HUES6 (cell line): ENCODE measurements around the gene CNR2.

ENCODE experiments used
- H3K27ac ChIP-seq: 2 replicates; pipeline ENCODE4 v1.7.0; 2013; ENCODE audit warnings: low read depth, mild to moderate bottlenecking, low read length, inconsistent platforms
- H3K27me3 ChIP-seq: 2 replicates; pipeline ENCODE4 v1.6.1; 2013; ENCODE audit warnings: low read length; ENCODE audit not compliant: control insufficient read depth, insufficient read depth
- H3K36me3 ChIP-seq: 2 replicates; pipeline ENCODE4 v1.6.1; 2013; ENCODE audit warnings: low read length; ENCODE audit not compliant: control insufficient read depth, insufficient read depth
- H3K4me1 ChIP-seq: 2 replicates; pipeline ENCODE4 v1.6.1; 2013; ENCODE audit warnings: low read length; ENCODE audit not compliant: control insufficient read depth, insufficient read depth
- H3K4me3 ChIP-seq: 2 replicates; pipeline ENCODE4 v1.5.1; 2013; ENCODE audit warnings: low read depth, low read length
- H3K9ac ChIP-seq: one replicate; pipeline ENCODE4 v1.6.1; 2013; ENCODE audit warnings: mild to moderate bottlenecking, low read length
- H3K9me3 ChIP-seq: 2 replicates; pipeline ENCODE4 v1.6.1; 2013; ENCODE audit warnings: low read depth, low read length; ENCODE audit not compliant: control insufficient read depth, insufficient read depth

CNR2 gene

DNA sequence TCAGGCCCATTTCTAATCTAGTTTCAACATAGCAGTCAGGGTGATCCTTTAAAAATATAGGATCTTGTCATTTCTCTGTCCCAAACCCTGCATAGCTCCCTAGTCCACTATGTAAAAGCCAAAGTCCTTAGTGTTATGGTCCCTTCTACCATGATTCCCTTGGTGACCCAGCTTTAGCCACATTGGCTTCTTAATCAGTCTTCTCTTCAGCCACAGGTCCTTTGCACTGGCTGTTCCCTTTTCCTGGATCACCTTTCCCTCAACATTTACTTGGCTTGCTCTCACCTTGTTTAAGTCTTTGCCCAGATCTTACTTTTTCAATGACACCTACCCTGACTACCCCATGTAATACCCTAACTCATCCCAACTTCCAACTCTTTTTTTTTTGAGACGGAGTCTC lies 33.4 kb downstream of the CNR2 start:
- Histone ChIP-seq H3K4me1 (no peaks in the 10 kb centered on the region), H3K27me3 (no peaks in the 10 kb centered on the region), H3K36me3 (no peaks in the 10 kb centered on the region), H3K9me3 (peaks cover 24% of the 10 kb centered on the region), H3K9ac (no peak overlapping the region), H3K4me3 (no peak overlapping the region), H3K27ac (no peak overlapping the region)

DNA sequence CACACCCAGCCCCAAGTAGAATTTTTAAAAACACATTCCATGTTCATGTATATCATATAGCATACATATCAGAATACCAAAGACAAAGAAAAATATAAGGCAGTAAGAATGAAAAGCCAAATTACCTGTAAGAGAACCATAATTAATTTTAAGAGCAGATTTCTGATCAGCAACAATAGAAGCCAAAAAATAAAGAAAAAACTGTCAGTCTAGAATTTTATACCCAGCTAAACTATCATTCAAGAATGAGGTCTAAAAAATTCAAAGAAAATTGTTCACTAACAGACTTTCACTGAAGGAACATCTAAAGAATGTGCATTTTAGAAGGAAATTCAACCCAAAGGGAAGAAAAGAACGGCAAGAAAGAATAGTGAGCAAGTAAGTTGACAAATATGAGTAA lies 34.5 kb downstream of the CNR2 start:
- Histone ChIP-seq H3K4me3 (no peak overlapping the region), H3K9ac (no peak overlapping the region), H3K27me3 (no peaks in the 10 kb centered on the region), H3K27ac (no peak overlapping the region), H3K4me1 (no peaks in the 10 kb centered on the region), H3K36me3 (no peaks in the 10 kb centered on the region), H3K9me3 (peaks cover 24% of the 10 kb centered on the region)

DNA sequence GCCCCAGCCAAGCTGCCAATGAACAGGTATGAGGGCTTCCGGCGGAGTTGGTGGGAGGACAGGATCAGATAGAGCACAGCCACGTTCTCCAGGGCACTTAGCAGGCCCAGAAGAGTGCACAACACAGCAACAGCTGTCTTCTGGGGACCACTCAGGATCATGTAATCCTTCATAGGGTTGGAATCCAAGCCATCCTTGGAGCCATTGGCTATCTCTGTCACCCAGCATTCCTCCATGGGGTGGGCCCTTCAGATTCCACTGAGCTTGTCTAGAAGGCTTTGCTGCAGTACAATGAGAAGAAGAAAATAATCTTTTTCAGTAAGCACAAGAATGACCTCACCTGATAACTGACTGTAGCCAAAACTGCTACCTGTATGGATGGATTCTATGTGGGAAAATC lies 37.8 kb downstream of the CNR2 start:
- H3K4me3 ChIP-seq, result no peak overlapping the region
- no peaks in the 10 kb centered on the region; the same call in 1 of the 2 replicates for H3K27me3 ChIP-seq
- H3K27ac ChIP-seq, result no peak overlapping the region
- H3K9me3 ChIP-seq, result peaks cover 24% of the 10 kb centered on the region
- H3K9ac ChIP-seq, result no peak overlapping the region
- no peaks in the 10 kb centered on the region for H3K4me1 ChIP-seq
- H3K36me3 ChIP-seq, result no peaks in the 10 kb centered on the region

DNA sequence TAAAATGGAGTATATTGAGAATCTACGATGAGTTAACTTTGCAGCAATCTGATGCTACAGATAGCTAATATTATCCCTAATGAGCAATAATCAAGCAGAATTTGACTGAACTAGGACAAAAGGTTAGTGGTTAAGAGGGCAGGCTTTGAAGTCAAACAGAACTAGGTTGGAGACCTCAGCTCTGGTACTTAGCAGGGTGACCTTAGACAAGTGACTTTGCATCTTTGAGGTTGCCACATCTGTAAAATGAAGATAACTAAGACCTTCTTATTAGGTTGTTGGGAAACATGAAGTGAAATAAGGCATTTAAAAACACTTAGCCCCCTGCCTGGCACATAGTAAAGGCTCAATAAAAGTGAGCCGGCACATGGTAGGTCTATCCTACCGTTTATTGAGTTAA lies 40.7 kb downstream of the CNR2 start:
- H3K27ac ChIP-seq, result no peak overlapping the region
- peaks cover 19% of the 10 kb centered on the region for H3K27me3 ChIP-seq
- no peaks in the 10 kb centered on the region for H3K9me3 ChIP-seq

DNA sequence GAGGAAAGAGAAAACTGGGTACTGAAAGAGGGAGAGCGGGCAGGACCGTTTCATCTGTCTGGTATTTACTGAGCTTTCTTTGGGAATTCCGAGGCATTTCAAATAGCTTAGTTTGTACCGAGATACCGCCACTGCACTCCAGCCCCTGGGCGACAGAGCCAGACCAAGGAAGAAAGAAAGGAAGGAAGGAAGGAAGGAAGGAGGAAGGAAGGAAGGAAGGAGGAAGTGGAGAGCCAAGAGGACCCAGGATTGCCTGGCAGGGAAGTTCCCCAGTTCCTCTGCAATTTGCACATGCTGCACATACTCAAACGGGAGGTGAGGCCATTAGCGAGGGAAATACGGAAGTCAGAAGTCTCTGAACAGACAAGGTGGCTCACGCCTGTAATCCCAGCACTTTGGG lies 44.1 kb downstream of the CNR2 start:
- Histone ChIP-seq H3K4me3 (peak overlapping the region; percentile 86), H3K4me1 (peaks cover 10% of the 10 kb centered on the region; the same call in 1 of the 2 replicates), H3K36me3 (no peaks in the 10 kb centered on the region), H3K27ac (no peak overlapping the region), H3K27me3 (peaks cover 42% of the 10 kb centered on the region), H3K9ac (no peak overlapping the region), H3K9me3 (no peaks in the 10 kb centered on the region)

More for the DNA sequence above, 40.7 kb downstream of the CNR2 start:
- Histone ChIP-seq H3K4me3 (no peak overlapping the region), H3K36me3 (no peaks in the 10 kb centered on the region), H3K9ac (no peak overlapping the region), H3K4me1 (peaks cover 7% of the 10 kb centered on the region; the same call in 1 of the 2 replicates)

DNA sequence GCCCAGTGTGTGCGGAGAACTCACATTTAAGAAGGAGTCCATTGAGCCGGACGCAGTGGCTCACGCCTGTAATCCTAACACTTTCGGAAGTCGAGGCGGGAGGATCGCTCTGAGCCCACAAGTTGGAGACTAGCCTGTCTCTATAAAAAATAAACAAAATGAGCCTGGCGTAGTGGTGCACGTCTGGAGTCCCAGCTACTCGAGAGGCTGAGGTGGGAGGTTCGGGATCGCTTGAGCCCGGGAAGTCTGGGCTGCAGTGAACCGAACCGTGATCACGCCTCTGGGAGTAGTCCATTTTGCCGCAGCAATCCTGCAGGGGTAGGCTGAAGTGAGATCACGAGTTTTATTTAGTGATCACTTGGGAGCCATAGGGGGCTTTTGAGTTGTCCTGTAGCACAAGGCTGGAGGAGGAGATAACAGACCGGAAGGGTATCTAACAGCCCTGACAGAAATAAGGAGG lies 44.6 kb downstream of the CNR2 start:
- Histone ChIP-seq H3K36me3 (no peaks in the 10 kb centered on the region), H3K27me3 (peaks cover 42% of the 10 kb centered on the region), H3K4me1 (peaks cover 10% of the 10 kb centered on the region; the same call in 1 of the 2 replicates), H3K9ac (no peak overlapping the region), H3K4me3 (peak overlapping the region; percentile 86), H3K27ac (no peak overlapping the region), H3K9me3 (no peaks in the 10 kb centered on the region)

DNA sequence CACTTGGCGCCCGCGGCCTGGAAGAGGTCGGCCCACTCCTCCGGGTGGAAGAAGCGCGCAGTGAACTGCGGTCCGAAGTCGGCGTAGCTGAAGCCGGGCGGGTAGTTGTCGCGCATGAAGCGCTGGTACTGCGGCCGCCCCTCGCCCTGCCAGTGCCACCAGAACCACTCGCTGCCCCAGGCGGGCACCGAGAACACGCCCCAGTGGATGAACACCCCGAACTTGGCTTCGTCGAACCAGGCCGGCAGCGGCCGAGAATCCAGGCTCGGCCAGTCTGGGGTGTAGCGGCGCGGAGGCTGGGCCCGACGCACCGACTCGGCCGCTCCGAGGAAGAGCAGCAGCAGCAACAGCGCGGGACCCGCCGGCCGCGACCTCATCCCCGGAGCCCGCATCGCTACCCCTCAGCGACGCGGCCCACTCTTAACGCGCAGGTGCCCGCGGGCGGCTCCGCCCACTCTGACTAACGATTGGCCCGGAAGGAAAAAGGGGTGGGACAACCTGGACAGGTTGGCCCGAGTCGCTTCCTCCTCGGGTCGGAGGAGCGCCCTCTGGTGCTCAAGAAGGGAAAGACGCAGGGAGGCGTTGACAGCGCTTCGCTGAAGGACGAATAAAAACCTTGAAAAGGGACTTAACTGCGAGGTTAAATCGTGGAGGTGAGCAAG lies 45.1 kb downstream of the CNR2 start, which contains the start of gene FUCA1:
TSS of gene FUCA1 (minus strand) at position 396 of the 662 bp plus-strand sequence. CDS start at position 392, 4 bp downstream.
- Histone ChIP-seq H3K9me3 (no peaks in the 10 kb centered on the region), H3K27me3 (peaks cover 42% of the 10 kb centered on the region), H3K27ac (no peak within 1 kb of the TSS), H3K4me1 (peaks cover 10% of the 10 kb centered on the region; the same call in 1 of the 2 replicates), H3K4me3 (peak within 1 kb of the TSS; percentile 86), H3K36me3 (no peaks in the 10 kb centered on the region), H3K9ac (peak within 1 kb of the TSS; percentile 36)

DNA sequence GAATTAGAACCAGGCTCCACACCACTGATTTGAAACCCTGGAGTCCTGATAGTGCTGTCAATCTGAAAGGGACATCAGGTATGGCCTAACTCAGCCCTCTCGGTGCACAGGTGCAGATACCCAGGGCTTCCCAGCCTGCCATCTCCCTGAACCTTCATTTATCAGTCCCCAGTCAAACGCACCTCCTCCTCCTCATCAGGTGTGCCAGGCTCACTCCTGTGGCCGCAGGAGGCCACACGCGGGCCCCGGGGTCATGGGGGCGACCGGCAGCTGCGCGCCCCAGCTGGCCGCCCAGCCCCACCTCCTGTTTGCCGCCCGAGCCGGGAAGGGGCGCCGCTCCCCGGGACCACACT lies 45.6 kb downstream of the CNR2 start:
- Histone ChIP-seq H3K4me1 (peaks cover 10% of the 10 kb centered on the region; the same call in 1 of the 2 replicates), H3K9ac (peak overlapping the region; percentile 36), H3K27ac (no peak overlapping the region), H3K27me3 (peaks cover 42% of the 10 kb centered on the region), H3K36me3 (no peaks in the 10 kb centered on the region), H3K4me3 (peak overlapping the region; percentile 86), H3K9me3 (no peaks in the 10 kb centered on the region)

DNA sequence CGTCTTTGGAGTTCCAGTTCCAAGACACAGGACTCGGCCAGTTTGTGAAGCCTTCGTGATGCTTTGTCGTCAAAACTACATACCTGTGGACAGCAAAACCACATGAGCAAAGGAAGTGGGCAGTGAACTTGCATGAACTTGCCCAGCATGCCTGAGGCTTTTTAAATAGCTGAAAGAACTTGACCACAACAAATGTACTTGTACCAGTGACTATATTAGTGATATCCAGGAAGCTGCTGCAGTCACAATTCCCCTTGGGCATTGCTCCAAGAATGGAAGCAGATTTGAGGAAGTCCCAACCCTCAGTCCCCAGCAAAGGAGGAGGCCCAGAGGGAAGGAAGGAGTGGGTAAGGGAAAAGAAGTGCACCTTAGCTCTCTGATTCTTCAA lies 47.6 kb downstream of the CNR2 start:
- H3K27ac ChIP-seq, result no peak overlapping the region
- no peaks in the 10 kb centered on the region for H3K36me3 ChIP-seq
- peaks cover 10% of the 10 kb centered on the region; the same call in 1 of the 2 replicates for H3K4me1 ChIP-seq
- no peak overlapping the region for H3K4me3 ChIP-seq
- H3K9ac ChIP-seq, result no peak overlapping the region
- H3K27me3 ChIP-seq, result peaks cover 42% of the 10 kb centered on the region
- H3K9me3 ChIP-seq, result no peaks in the 10 kb centered on the region

DNA sequence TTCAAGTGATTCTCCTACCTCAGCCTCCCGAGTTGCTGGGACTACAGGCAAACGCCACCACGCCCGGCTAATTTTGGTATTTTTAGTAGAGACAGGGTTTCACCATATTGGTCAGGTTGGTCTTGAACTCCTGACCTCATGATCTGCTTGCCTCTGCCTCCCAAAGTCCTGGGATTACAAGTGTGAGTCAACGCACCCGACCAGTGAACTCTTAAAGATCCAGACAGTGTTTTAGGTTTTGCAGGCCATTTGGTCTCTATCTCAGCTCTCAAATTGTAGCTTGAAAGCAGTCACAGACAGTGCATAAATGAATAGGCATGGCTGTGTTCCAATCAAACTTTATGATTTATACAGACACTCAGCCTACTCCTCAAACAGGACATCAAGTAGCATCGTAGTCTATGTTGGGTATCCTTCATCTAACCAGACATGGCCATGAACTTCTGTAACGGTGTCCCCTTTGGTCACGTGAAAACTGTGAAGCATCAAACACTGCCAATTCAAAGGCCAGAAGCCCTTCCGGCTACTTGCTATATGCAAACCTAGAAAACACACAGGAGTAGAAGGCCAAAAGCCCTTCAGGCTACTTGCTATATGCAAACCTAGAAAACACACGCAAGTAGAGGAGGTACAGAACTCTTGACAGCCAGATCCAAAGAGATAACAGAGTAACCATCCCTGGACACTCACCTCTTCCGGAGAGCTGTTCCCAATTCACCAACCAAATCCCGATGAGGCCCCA lies 48.2 kb downstream of the CNR2 start:
- Histone ChIP-seq H3K4me3 (no peak overlapping the region), H3K36me3 (no peaks in the 10 kb centered on the region), H3K27me3 (peaks cover 42% of the 10 kb centered on the region), H3K9me3 (no peaks in the 10 kb centered on the region), H3K9ac (no peak overlapping the region), H3K4me1 (peaks cover 10% of the 10 kb centered on the region; the same call in 1 of the 2 replicates), H3K27ac (no peak overlapping the region)

DNA sequence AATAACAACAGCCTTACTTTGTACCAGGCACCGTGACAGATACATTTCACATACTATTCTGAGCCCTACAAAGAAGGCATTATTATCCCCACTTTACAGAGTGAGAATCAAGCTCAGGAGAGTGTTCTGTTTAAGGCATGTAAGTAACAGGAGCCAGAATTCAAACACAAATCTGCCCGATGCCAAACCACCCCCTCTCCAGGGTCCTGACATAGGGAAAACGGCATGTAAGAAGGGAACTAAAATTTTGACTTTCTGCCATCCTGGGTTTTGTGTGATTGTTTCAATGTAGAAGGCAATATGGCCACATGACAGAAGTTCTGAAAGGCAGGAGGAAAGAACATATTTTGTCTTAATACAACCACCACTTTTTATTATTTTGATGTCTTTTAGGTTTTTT lies 50.5 kb downstream of the CNR2 start:
- no peaks in the 10 kb centered on the region for H3K9me3 ChIP-seq
- no peak overlapping the region for H3K27ac ChIP-seq
- H3K4me1 ChIP-seq, result 0 out of 2 replicates have a peak, but pooled peaks cover 4% of the 10 kb centered on the region
- peaks cover 25% of the 10 kb centered on the region for H3K27me3 ChIP-seq
- no peak overlapping the region for H3K9ac ChIP-seq
- no peaks in the 10 kb centered on the region for H3K36me3 ChIP-seq
- no peak overlapping the region for H3K4me3 ChIP-seq
